ENCODE data around the gene GALNT13. TPM values are rescaled to one million over a fixed set of nuclear protein-coding genes. Genes with fewer than 3 reads are reported as not detected.

The GALNT13 gene
- total RNA-seq, 1 experiment from 2014 or later = 4.0 TPM

GRCh38 chr2:154243685-154244084 is 372.0 kb downstream of the GALNT13 start:
- H3K27me3 ChIP-seq = no peaks in the 10 kb centered on the region
- H3K36me3 ChIP-seq = no peaks in the 10 kb centered on the region
- H3K9me3 ChIP-seq (replicated peaks) = no peaks in the 10 kb centered on the region
- no peaks in the 10 kb centered on the region for H3K4me1 ChIP-seq
- H3K4me3 ChIP-seq = no peak overlapping the region
- DNase-seq = no peak
- no peak overlapping the region for H3K27ac ChIP-seq

- DNase-seq = no peak
- H3K4me1 ChIP-seq = no peaks in the 10 kb centered on the region
- H3K4me3 ChIP-seq = no peak overlapping the region
- no peaks in the 10 kb centered on the region for H3K9me3 ChIP-seq (replicated peaks)
- no peak overlapping the region for H3K27ac ChIP-seq
- no peaks in the 10 kb centered on the region for H3K36me3 ChIP-seq
- H3K27me3 ChIP-seq = no peaks in the 10 kb centered on the region
These were observed 373.2 kb downstream of the GALNT13 start for GRCh38 chr2:154244932-154245331.

DNA sequence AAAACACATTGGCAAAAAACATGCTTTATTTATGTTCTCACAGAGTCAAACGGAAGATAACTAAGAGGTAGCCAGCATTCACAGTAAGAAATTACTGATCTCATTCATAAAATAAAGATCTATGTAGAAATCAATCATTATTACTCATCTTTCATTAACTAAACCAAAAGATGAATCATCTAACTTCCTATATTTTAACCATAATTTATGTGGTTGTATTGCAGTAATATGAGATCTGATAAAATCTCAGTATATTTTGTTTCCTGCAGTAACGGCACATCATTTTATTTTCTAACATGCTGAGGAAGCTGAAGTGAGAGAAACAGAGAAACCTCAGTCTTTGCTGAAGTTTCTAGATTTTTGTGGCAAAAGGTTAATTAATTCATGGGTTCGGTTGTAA is 375.8 kb downstream of the GALNT13 start:
- Histone ChIP-seq H3K4me3 (no peak overlapping the region), H3K36me3 (no peaks in the 10 kb centered on the region), H3K27me3 (no peaks in the 10 kb centered on the region), H3K9me3 (replicated peaks) (no peaks in the 10 kb centered on the region), H3K4me1 (no peaks in the 10 kb centered on the region), H3K27ac (no peak overlapping the region)
- DNase-seq = no peak

DNA sequence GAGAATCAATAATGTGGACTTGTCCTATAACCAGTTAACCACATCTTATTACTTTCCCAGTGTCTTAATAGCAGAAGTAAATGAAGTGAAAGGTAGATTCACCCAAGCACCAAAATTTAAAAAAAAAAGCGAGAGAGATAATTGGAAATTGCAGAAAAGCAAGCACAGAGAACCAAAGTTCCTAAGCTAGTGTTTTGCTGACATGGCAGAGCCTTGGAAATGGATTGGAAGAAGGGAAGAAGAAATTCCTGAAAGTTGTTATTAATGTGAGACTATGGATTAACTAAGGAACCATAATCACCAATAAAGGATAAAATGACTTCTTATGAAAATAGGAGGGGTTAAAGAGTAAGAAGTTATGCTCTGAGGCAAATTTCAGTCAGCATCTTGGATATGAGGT is 384.4 kb downstream of the GALNT13 start:
- no peak overlapping the region for H3K4me3 ChIP-seq
- no peak overlapping the region for H3K27ac ChIP-seq
- no peaks in the 10 kb centered on the region for H3K36me3 ChIP-seq
- DNase-seq = no peak
- H3K27me3 ChIP-seq = no peaks in the 10 kb centered on the region
- H3K4me1 ChIP-seq = no peaks in the 10 kb centered on the region
- no peaks in the 10 kb centered on the region for H3K9me3 ChIP-seq (replicated peaks)

- no peak for DNase-seq
- Histone ChIP-seq H3K4me1 (no peaks in the 10 kb centered on the region), H3K27ac (no peak overlapping the region), H3K9me3 (replicated peaks) (no peaks in the 10 kb centered on the region), H3K36me3 (no peaks in the 10 kb centered on the region), H3K27me3 (no peaks in the 10 kb centered on the region), H3K4me3 (no peak overlapping the region)
These were observed 387.3 kb downstream of the GALNT13 start for GRCh38 chr2:154259030-154259429.

GRCh38 chr2:154261473-154262027 is 389.8 kb downstream of the GALNT13 start:
- DNase-seq = no peak
- no peak overlapping the region for H3K27ac ChIP-seq
- no peaks in the 10 kb centered on the region for H3K36me3 ChIP-seq
- H3K4me1 ChIP-seq = no peaks in the 10 kb centered on the region
- H3K27me3 ChIP-seq = no peaks in the 10 kb centered on the region
- H3K9me3 ChIP-seq (replicated peaks) = no peaks in the 10 kb centered on the region
- H3K4me3 ChIP-seq = no peak overlapping the region

DNA sequence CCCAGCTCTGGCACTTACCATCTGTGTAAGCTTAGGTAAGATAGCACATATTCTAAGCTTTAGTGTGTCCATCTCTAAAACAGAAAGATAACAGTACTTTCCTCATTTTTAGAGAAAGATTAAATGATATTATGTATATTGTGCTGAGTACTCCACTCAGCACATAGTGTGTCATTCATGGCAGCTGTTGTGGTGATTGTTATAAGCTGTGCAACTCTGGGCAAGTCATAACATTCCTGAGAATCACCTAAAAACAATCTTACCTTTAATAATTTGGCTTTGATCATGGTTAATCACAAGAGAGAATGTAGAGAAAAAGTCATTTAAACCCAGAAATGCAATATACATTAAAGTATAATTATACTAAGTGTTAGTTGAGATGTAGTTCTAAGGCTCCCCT is 391.5 kb downstream of the GALNT13 start:
- no peaks in the 10 kb centered on the region for H3K27me3 ChIP-seq
- no peaks in the 10 kb centered on the region for H3K36me3 ChIP-seq
- no peak overlapping the region for H3K27ac ChIP-seq
- H3K4me1 ChIP-seq = no peaks in the 10 kb centered on the region
- H3K4me3 ChIP-seq = no peak overlapping the region
- no peak for DNase-seq
- no peaks in the 10 kb centered on the region for H3K9me3 ChIP-seq (replicated peaks)

- DNase-seq = no peak
- Histone ChIP-seq H3K9me3 (replicated peaks) (no peaks in the 10 kb centered on the region), H3K27me3 (no peaks in the 10 kb centered on the region), H3K36me3 (no peaks in the 10 kb centered on the region), H3K4me1 (no peaks in the 10 kb centered on the region), H3K27ac (no peak overlapping the region), H3K4me3 (no peak overlapping the region)
These were observed 392.3 kb downstream of the GALNT13 start for GRCh38 chr2:154264024-154264423.

GRCh38 chr2:154267983-154268382 is 396.3 kb downstream of the GALNT13 start:
- Histone ChIP-seq H3K27ac (no peak overlapping the region), H3K27me3 (no peaks in the 10 kb centered on the region), H3K4me3 (no peak overlapping the region), H3K4me1 (no peaks in the 10 kb centered on the region), H3K36me3 (no peaks in the 10 kb centered on the region), H3K9me3 (replicated peaks) (no peaks in the 10 kb centered on the region)
- no peak for DNase-seq

GRCh38 chr2:154280543-154280942 is 408.8 kb downstream of the GALNT13 start:
- DNase-seq = peak in 1 of 2 experiments; percentile 16
- H3K27ac ChIP-seq = no peak overlapping the region
- no peaks in the 10 kb centered on the region for H3K36me3 ChIP-seq
- no peak overlapping the region for H3K4me3 ChIP-seq
- no peaks in the 10 kb centered on the region for H3K4me1 ChIP-seq
- H3K9me3 ChIP-seq (replicated peaks) = no peaks in the 10 kb centered on the region
- no peaks in the 10 kb centered on the region for H3K27me3 ChIP-seq

GRCh38 chr2:154289870-154290269 is 418.1 kb downstream of the GALNT13 start:
- no peak overlapping the region for H3K4me3 ChIP-seq
- no peaks in the 10 kb centered on the region for H3K9me3 ChIP-seq (replicated peaks)
- H3K36me3 ChIP-seq = no peaks in the 10 kb centered on the region
- no peaks in the 10 kb centered on the region for H3K4me1 ChIP-seq
- no peak for DNase-seq
- H3K27ac ChIP-seq = no peak overlapping the region
- no peaks in the 10 kb centered on the region for H3K27me3 ChIP-seq

GRCh38 chr2:154291511-154291910 is 419.8 kb downstream of the GALNT13 start:
- DNase-seq = no peak
- H3K4me3 ChIP-seq = no peak overlapping the region
- no peaks in the 10 kb centered on the region for H3K36me3 ChIP-seq
- H3K4me1 ChIP-seq = no peaks in the 10 kb centered on the region
- H3K27ac ChIP-seq = no peak overlapping the region
- H3K9me3 ChIP-seq (replicated peaks) = no peaks in the 10 kb centered on the region
- H3K27me3 ChIP-seq = no peaks in the 10 kb centered on the region

- Histone ChIP-seq H3K36me3 (no peaks in the 10 kb centered on the region), H3K9me3 (replicated peaks) (no peaks in the 10 kb centered on the region)
- no peak for DNase-seq
These were observed 420.2 kb downstream of the GALNT13 start for GRCh38 chr2:154291927-154292326.

GRCh38 chr2:154293864-154294263 is 422.1 kb downstream of the GALNT13 start:
- no peaks in the 10 kb centered on the region for H3K9me3 ChIP-seq (replicated peaks)
- DNase-seq = no peak
- H3K27me3 ChIP-seq = no peaks in the 10 kb centered on the region
- no peak overlapping the region for H3K4me3 ChIP-seq
- no peaks in the 10 kb centered on the region for H3K36me3 ChIP-seq
- no peaks in the 10 kb centered on the region for H3K4me1 ChIP-seq
- no peak overlapping the region for H3K27ac ChIP-seq

More at GRCh38 chr2:154291927-154292326, 420.2 kb downstream of the GALNT13 start:
- no peak overlapping the region for H3K27ac ChIP-seq
- no peak overlapping the region for H3K4me3 ChIP-seq
- H3K27me3 ChIP-seq = no peaks in the 10 kb centered on the region
- H3K4me1 ChIP-seq = no peaks in the 10 kb centered on the region

DNA sequence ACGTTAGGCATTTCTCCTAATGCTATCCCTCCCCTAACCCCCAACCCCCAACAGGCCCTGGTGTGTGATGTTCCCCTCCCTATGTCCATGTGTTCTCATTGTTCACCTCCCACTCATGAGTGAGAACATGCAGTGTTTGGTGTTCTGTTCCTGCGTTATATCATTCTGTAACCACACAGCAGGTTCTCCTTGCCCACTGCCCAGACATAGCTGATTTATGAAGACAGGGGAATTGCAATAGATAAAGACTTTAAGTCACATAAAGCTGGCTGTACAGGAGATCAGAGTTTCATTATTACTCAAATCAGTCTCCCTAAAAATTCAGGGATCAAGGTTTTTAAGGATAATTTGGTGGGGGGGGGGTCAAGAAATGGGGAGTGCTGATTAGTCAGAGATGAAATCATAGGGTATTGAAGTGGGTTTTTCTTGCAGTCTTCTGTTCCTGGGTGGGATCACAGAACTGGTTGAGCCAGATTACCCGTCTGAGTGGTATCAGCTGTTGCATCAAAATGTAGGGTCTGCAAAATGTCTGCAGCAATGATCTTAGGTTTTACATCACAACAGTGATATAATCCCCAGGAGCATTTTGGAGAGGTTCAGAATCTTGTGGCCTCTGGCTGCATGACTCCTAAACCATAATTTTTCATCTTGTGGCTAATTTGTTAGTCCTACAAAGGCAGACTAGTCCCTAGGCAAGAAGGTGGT is 434.7 kb downstream of the GALNT13 start:
- no peaks in the 10 kb centered on the region for H3K9me3 ChIP-seq (replicated peaks)
- H3K36me3 ChIP-seq = no peaks in the 10 kb centered on the region

DNA sequence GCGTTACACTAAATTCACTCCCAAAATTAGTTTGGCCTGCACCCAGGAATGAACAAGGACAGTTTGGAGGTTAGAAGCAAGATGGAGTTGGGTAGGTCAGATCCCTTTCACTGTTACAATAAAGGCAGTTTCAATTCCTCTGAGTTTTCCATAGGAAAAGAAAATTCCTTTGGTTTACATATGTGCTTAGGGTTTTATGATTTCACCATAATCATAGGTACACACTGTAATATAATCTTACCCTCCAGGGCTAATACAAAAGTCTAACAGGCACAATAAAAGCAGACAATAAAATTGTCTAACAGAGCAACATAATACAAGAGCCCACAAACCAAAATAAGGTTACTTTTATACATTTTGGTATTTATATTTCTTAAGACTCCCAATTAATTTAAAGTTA is 435.3 kb downstream of the GALNT13 start:
- Histone ChIP-seq H3K27ac (no peak overlapping the region), H3K4me1 (no peaks in the 10 kb centered on the region), H3K4me3 (no peak overlapping the region), H3K27me3 (no peaks in the 10 kb centered on the region), H3K9me3 (replicated peaks) (no peaks in the 10 kb centered on the region), H3K36me3 (no peaks in the 10 kb centered on the region)
- DNase-seq = no peak

More for the DNA sequence above, 434.7 kb downstream of the GALNT13 start:
- H3K27me3 ChIP-seq = no peaks in the 10 kb centered on the region
- no peak for DNase-seq
- H3K4me3 ChIP-seq = no peak overlapping the region
- no peaks in the 10 kb centered on the region for H3K4me1 ChIP-seq
- no peak overlapping the region for H3K27ac ChIP-seq
